ENCODE data around the gene DSTN. TPM values are rescaled to one million over a fixed set of nuclear protein-coding genes. Genes with fewer than 3 reads are reported as not detected.

DSTN gene
- total and polyA plus RNA-seq, 2 donors (not counting 3 experiments of a cell fraction or from before 2014, with no cell fraction given): 66.1 to 300 TPM

GRCh38 chr20:17520583-17520982 is 49.3 kb upstream of the DSTN start:
- Histone ChIP-seq H3K9ac (replicated peaks; ENCODE audit: extremely low read depth, insufficient read depth, low read length) (no peak overlapping the region), H3K9me1 (replicated peaks; ENCODE audit: control insufficient read depth, extremely low read depth, insufficient read depth, low read length) (no peaks in the 10 kb centered on the region), H2AFZ (ENCODE audit: low read depth, low read length) (peak overlapping the region; percentile 77), H3K4me1 (ENCODE audit: control insufficient read depth, extremely low read depth, insufficient read depth, low read length) (peaks cover 21% of the 10 kb centered on the region), H3K36me3 (ENCODE audit: control insufficient read depth in 2 of 2, extremely low read depth in 1 of 2, insufficient read depth in 2 of 2, low read length in 2 of 2) (no peaks in the 10 kb centered on the region), H3K4me2 (ENCODE audit: insufficient read depth, low read length) (peak overlapping the region; percentile 79), H4K20me1 (replicated peaks; ENCODE audit: control insufficient read depth, extremely low read depth, insufficient read depth, low read length) (no peaks in the 10 kb centered on the region), H3K4me3 (replicated peaks in 1 of 3; ENCODE audit: insufficient read depth in 1 of 3, low read depth in 1 of 3, low read length in 3 of 3) (no peak overlapping the region), H3K9me3 (replicated peaks; ENCODE audit: control insufficient read depth, insufficient read depth, low read length) (no peaks in the 10 kb centered on the region), H3K27me3 (ENCODE audit: control insufficient read depth in 2 of 2, insufficient read depth in 2 of 2, low read length in 2 of 2) (no peaks in the 10 kb centered on the region), H3K79me2 (ENCODE audit: control insufficient read depth, insufficient read depth, low read length) (no peaks in the 10 kb centered on the region), H3K27ac (ENCODE audit: insufficient read depth, low read depth, low read length) (no peak overlapping the region)
- dilution Hi-C loops (cut with MboI; ENCODE audit: extremely low pct_ligation_motif_present, low sequenced_read_pairs): no loop called here
- no TSS peak for BruUV-seq (replicated peaks)
- ChIA-PET CTCF (interaction anchor here (1.3 to 2.3 kb wide), 2 partner anchors 10 to 15 kb away, joined by 8 read pairs; partner anchors contain the start of gene BFSP1), POLR2A (interaction anchor here (0.6 to 0.7 kb wide), 2 partner anchors 9 to 496 kb away, joined by 3 read pairs; no protein-coding TSS in a partner anchor)
- FAIRE-seq: peak; percentile 97
- peak; percentile 53 for DNase-seq (ENCODE audit: low read depth, low spot score)
- intact Hi-C loops (cut with micrococcal nuclease): loop anchor here (1.0 kb wide), 1 partner anchor 11 kb away; the partner anchor contains the start of gene BFSP1
- TF ChIP-seq JUN (IDR thresholded peaks at IDR 0.05; ENCODE audit: borderline replicate concordance, insufficient read depth, insufficient read length, low read depth): no peak
- TF ChIP-seq POLR2AphosphoS5 (IDR thresholded peaks at IDR 0.05; ENCODE audit: insufficient read depth, low read depth, low read length): peak; percentile 55
- no peak for TF ChIP-seq GATA2 (IDR thresholded peaks at IDR 0.05; ENCODE audit: insufficient read depth, insufficient read length, low read depth, low read length)

- Histone ChIP-seq H3K27ac (ENCODE audit: insufficient read depth, low read depth, low read length) (no peak overlapping the region), H3K9me3 (replicated peaks; ENCODE audit: control insufficient read depth, insufficient read depth, low read length) (no peaks in the 10 kb centered on the region), H2AFZ (ENCODE audit: low read depth, low read length) (no peak overlapping the region), H3K79me2 (ENCODE audit: control insufficient read depth, insufficient read depth, low read length) (no peaks in the 10 kb centered on the region), H3K4me2 (ENCODE audit: insufficient read depth, low read length) (no peak overlapping the region), H3K27me3 (ENCODE audit: control insufficient read depth in 2 of 2, insufficient read depth in 2 of 2, low read length in 2 of 2) (no peaks in the 10 kb centered on the region), H3K36me3 (ENCODE audit: control insufficient read depth in 2 of 2, extremely low read depth in 1 of 2, insufficient read depth in 2 of 2, low read length in 2 of 2) (no peaks in the 10 kb centered on the region), H4K20me1 (replicated peaks; ENCODE audit: control insufficient read depth, extremely low read depth, insufficient read depth, low read length) (no peaks in the 10 kb centered on the region), H3K4me3 (replicated peaks in 1 of 3; ENCODE audit: insufficient read depth in 1 of 3, low read depth in 1 of 3, low read length in 3 of 3) (no peak overlapping the region), H3K9ac (replicated peaks; ENCODE audit: extremely low read depth, insufficient read depth, low read length) (no peak overlapping the region), H3K9me1 (replicated peaks; ENCODE audit: control insufficient read depth, extremely low read depth, insufficient read depth, low read length) (no peaks in the 10 kb centered on the region), H3K4me1 (ENCODE audit: control insufficient read depth, extremely low read depth, insufficient read depth, low read length) (peaks cover 21% of the 10 kb centered on the region)
- FAIRE-seq: no peak
- BruUV-seq (replicated peaks): no TSS peak
- no peak for DNase-seq (ENCODE audit: low read depth, low spot score)
- dilution Hi-C loops (cut with MboI; ENCODE audit: extremely low pct_ligation_motif_present, low sequenced_read_pairs) (no loop called here), intact Hi-C loops (cut with micrococcal nuclease) (no loop called here)
- ChIA-PET CTCF (interaction anchor here (0.9 to 1.6 kb wide), 3 partner anchors 9 to 14 kb away, joined by 3 to 4 read pairs (median 4); partner anchors contain the start of gene BFSP1), POLR2A (no interaction called here)
- TF ChIP-seq JUN (IDR thresholded peaks at IDR 0.05; ENCODE audit: borderline replicate concordance, insufficient read depth, insufficient read length, low read depth) (no peak), FOS (IDR thresholded peaks at IDR 0.05; ENCODE audit: borderline replicate concordance, insufficient read depth, low read length) (no peak), EZH2 (IDR thresholded peaks at IDR 0.05; ENCODE audit: borderline replicate concordance, low read depth, low read length, severe bottlenecking) (no peak), GATA2 (IDR thresholded peaks at IDR 0.05; ENCODE audit: insufficient read depth, insufficient read length, low read depth, low read length) (no peak), POLR2A (IDR thresholded peaks at IDR 0.05; ENCODE audit: low read depth, low read length) (no peak), MYC (IDR thresholded peaks at IDR 0.05; ENCODE audit: low read depth, low read length) (no peak), POLR2AphosphoS5 (IDR thresholded peaks at IDR 0.05; ENCODE audit: insufficient read depth, low read depth, low read length) (no peak)
- TF ChIP-seq, protein P1, sequence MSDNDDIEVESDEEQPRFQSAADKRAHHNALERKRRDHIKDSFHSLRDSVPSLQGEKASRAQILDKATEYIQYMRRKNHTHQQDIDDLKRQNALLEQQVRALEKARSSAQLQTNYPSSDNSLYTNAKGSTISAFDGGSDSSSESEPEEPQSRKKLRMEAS (IDR thresholded peaks at IDR 0.05; ENCODE audit: insufficient read depth, insufficient read length): no peak
- TF ChIP-seq, protein P2, sequence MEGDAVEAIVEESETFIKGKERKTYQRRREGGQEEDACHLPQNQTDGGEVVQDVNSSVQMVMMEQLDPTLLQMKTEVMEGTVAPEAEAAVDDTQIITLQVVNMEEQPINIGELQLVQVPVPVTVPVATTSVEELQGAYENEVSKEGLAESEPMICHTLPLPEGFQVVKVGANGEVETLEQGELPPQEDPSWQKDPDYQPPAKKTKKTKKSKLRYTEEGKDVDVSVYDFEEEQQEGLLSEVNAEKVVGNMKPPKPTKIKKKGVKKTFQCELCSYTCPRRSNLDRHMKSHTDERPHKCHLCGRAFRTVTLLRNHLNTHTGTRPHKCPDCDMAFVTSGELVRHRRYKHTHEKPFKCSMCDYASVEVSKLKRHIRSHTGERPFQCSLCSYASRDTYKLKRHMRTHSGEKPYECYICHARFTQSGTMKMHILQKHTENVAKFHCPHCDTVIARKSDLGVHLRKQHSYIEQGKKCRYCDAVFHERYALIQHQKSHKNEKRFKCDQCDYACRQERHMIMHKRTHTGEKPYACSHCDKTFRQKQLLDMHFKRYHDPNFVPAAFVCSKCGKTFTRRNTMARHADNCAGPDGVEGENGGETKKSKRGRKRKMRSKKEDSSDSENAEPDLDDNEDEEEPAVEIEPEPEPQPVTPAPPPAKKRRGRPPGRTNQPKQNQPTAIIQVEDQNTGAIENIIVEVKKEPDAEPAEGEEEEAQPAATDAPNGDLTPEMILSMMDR (IDR thresholded peaks at IDR 0.05; ENCODE audit: extremely low read depth in 1 of 2, insufficient read depth in 1 of 2, low read depth in 1 of 2, low read length in 2 of 2): no peak
These were observed 47.3 kb upstream of the DSTN start for GRCh38 chr20:17522528-17522927.

Measured in endothelial cell of umbilical vein (primary cell).